HG02973 (cell line): ENCODE data around the gene JUNB.

ENCODE experiments used
- ATAC-seq: cut with Tn5 transposase; IDR thresholded peaks from one replicate; pipeline ENCODE4 v1.9.1; 2021; ENCODE audit warnings: moderate library complexity; ENCODE audit not compliant: unreplicated experiment

The JUNB gene

DNA sequence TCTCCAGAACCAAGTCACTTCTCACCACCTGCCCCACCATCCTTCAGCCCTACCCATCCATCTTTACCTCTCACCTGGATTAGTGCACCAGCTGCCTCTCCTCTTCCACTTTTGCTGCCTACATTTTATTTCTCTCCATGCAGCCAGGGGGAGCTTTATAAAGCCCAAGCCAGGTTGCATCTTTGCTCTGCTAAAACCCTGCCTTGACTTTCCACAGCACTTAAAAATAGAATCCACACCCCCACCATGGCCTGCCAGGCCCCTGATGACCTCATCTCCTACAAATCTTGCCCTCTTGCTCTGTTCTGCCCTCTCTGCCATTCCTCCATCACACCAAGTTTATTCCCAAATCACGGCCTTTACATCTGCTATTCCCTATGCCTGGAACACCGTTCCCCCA lies 17.7 kb upstream of the JUNB start:
- no peak for ATAC-seq

DNA sequence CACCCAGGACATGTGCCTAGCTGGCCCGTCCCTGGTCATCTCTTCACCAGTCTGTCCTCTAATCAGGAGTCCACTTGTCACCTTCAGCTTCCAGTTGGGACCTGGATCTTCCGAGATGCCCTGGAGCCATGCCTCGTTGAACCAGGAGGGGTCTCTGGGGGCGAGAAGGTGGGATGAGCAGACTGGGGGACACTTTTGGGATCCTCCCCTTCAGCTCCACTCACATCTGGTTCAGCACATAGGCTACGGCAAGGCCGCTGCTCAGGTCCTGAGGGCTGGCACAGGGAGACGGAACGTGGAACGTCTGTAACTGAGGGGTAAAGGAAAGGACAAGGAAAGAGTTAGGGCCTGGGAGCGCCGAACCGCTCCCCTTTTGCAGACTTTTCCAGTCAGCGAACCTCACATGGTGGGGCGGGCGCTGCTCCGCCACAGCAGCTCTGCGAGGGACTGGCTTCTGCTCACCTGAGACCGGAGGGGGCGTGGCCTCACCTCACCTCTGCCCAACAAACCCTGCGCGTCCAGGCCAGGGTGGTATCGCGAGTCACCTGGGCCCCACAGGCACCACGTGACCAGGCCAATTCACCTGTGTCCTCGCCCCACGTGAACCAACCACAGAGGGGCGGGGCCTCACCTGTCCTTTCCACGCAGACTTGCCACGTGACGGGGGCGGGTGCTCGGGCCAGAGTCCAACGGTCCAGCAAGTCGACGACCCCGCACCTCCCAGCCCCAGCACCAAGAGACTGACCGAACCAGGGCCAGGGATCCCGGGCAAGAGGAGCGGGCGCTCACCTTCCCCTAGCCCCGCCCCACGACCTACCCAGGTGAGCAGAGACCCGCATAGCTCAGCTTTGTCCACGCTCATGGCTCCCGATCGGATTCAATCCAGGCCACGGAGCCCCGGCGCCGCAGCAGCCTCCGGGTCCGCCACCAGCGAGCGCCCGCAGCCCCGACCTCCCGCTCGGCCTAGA lies 16.4 kb upstream of the JUNB start, which contains the start of gene HOOK2:
TSS of gene HOOK2 (minus strand) at position 965 of the 968 bp plus-strand sequence. CDS start at position 862, 103 bp downstream.
- ATAC-seq = no peak

DNA sequence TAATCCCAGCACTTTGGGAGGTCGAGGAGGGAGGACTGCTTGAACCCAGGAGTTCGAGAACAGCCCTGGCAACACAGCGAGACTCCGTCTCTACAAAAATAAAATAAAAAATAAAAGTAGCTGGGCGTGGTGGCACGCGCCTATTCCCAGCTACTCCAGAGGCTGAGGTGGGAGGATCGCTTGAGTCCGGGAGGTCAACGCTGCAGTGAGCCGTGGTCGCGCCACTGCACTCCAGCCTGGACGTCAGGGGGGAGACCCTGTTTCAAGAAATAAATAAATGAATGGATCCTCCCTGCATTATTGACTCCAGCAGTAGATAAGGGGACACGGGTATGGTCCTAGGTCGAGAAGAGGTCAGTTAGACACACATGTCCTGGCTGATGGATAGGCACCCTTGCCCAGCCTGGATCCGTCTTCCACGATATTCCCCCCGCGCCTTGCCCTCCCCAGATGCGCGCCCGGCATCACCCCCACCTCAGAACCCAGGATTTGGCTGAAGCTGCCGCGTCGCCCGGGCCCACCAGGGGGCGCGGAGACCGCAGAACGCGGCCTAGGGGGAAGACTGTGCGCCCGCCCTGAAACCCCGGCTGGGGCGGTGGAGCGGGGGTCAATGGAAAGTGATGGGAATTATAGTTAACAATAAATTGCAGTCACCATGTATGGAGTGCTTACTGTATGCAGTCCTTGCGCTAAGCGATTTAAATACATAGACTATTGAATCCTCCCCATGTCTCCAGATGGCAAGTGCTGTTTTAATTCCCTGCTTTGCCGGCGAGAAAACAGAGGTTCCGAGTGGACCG lies 13.9 kb upstream of the JUNB start:
- ATAC-seq = peak; percentile 36

DNA sequence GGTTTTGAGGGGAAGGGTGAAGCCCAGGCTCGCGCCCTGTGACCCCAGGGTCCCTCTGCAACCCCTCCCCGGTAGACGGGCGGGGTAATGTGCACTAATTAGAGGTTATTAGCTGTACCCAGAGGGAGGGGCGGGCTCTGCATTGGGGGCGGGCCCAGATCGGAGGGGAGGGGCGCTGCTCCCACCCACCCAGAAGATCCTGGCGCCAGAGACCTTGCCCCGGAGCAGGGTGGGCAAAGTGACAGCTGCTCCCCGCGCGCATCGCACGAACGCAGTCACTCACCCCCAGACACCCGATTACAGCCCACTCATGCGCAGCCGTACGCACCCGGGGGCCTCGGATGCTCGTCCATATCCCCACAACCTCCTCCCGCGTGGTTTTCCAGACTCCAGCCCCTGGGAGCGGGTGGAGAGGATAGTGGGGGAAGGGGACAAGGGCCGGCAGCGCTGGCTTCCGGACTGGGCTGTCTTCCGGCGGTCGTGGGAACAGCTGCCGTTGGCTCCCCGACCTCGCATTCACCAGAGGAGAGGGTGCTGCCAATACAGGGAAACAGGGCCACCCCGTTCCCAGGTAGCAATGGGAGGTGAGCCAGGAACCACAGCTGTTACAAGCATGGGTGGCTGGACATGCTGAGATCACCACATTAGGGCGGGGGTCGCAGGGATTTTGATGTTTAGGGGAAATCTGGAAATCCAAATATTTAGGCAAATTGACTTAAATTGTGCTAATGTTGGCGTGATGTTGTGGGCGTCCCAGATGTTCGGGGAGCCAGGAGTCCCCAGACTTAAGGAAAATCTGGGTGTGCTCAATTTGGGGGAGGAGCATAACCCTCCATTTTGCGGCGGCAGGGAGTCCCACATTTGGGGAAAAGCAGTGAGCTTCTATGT lies 13.0 kb upstream of the JUNB start:
- no peak for ATAC-seq

DNA sequence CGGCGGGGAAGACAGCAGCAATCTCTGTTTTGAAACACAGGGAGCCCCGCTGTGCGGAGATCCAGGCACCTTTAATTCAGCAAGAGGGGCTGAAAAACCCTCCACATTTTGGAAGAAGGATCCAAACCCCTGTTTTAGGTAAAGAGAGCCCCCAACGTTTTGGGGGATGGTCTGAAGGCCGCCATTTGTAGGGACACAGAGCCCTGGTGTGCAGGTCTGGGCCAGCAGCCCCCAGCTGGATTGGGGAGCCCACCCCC lies 12.5 kb upstream of the JUNB start:
- ATAC-seq = no peak

DNA sequence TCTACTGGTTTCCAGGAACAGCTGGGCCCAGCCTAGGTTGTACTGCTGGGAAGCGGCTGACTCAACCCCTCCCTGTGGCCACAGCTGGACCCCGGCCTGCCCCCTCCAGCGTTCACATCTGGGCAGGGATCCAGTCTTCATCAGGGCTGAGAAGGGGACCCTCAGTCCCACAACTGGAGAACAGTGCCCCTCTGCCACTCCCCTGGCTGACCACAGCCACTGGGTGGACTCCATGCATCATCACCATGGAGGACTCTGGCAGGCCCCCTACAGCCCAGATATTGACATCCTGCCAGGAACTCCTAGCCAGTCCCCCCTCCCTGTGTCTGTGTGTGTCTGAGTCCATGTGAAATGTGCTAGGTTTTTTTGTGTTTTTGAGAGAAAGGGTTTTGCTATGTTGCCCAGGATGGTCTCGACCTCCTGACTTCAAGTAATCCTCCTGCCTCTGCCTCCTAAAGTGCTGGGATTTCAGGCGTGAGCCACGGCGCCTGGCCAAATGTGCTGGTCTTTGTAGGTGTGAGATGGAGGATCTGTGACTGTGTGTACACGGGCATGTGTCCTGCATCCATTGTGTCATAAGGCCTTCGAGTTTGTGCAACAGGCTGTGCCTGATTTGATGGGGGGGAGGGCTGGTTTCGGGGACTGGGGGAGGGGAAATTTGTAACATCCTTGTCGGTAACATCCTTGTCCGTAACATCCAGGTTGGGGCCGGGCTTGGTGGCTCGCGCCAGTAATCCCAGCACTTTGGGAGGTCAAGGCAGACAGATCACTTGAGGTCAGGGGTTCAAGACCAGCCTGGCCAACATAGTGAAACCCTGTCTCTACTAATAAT lies 11.9 kb upstream of the JUNB start:
- no peak for ATAC-seq

DNA sequence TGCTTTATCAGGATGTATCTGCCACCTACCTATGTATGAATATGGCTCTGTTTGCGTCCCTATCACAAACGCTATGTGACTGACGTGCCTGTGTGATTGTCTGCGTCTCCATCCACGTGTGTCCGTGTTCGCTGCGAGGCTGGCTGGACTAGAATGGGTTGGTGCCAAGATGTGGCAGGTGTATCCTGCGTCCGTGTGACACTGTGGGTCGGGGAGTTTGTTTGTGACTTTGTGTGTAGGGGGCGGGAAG lies 9.2 kb upstream of the JUNB start:
- ATAC-seq = peak; percentile 22

DNA sequence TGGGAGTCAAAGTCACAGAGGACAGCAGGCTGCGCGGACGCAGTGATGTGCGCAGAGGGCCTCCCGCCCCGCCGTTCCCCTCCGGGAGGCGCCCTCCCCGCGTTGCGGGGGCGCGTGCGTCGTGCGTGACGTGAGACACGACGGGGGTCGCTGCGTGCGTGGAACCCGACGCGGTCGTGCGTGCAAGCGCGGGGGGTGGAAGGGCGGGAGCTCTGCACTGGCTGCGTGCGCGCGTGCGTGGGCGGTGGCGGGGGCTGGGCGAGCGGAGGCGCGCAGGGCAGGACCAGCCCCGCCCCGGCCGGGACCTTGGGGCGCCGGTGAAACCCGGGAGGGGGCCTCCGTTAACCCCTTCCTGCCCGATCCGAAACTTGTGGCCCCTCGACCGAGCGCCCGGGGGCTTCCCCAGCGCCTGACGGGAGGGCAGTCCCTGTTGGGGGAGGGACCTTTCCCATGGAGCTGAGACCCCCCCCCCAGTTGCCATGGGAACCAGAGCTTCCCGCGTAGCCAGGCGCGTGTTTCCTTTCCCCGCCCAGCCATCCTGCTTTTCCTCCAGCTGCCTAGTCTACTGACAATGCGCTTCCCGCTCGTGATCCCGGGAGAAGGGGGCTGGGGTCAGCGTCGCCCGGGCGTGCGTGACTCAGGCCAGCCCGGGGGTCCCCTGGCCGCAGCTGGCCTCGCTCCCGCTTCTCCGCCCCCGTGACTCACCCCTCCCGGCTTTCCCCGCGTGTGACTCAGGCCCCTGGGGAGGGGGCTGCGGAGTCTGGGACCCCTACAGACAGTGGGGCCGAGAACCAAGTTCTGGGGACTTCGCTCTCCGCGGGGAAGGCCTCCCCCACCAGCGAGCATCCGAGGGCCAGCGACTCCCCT lies 8.6 kb upstream of the JUNB start:
- ATAC-seq = peak; percentile 31

DNA sequence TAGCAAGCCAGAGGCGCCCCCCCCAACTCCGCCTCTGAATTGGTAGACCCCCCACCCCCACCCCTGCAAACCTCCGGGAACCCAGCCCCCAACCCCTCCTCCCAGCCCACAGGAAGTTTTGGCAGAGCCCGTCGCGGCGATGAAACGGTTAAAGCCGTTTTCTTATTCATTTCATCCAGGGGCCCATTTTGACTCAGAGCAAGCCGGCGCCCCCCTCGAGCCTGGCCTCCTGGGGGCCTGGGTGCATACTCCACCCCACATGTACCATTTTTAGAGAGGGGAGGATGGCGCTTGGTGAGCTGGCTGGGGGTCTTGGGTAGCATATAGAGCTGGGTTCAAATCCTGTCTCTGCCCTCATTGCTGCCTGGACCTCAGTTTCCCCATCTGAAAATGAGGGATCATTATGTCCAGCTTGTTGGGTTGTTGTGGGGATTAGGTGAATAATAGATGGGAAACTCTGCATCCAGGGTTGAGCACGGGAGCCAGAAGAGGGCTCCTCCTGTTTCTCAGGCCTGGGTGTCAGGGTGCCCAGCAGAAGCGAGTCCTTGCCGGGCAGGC lies 7.9 kb upstream of the JUNB start:
- ATAC-seq = no peak

DNA sequence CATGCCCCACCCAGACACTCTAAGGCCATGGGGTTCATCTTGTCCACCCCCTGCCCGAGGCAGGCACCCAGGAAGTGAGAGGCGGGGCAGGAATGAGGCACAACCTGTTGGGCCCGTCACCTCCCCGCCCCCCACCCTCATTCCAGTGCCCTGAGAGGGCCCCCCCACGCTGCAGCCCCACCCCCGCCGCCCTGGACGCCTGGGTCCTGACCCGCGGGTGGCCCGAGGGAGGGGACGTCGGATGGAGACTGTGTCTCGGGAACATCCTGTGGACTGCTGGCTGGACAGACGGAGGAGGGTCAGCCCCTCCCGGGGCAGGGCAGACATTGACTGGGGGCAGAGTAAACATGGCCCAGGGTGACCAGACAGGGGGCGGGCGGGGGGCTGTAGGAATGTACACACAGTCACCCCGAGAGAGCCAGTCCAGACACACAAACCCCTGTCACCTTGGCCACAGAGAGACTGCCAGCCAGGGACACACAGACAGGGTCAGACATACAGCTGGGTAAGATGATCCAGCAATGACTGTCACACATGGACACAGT lies 7.4 kb upstream of the JUNB start:
- ATAC-seq = no peak

DNA sequence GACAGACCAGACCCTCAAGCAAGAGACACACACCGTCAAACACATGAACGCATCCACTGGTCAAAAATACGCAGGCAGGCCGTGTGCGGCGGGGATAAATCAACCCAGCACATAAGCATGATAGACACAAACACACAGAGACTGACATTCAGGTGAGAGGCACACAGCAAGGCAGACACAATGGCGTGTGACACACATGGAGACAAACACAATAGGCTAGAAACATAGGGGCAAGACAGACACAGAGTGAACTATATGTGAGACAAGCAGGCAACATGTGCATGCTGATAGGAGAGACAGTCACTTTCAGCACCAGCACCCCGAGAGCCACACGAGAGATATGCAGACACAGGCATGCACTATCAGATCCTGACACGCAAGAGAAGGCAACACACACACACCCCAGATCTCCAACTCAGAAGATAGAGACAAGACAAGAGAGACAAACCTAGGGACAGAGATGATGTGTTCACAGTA lies 6.9 kb upstream of the JUNB start:
- no peak for ATAC-seq

DNA sequence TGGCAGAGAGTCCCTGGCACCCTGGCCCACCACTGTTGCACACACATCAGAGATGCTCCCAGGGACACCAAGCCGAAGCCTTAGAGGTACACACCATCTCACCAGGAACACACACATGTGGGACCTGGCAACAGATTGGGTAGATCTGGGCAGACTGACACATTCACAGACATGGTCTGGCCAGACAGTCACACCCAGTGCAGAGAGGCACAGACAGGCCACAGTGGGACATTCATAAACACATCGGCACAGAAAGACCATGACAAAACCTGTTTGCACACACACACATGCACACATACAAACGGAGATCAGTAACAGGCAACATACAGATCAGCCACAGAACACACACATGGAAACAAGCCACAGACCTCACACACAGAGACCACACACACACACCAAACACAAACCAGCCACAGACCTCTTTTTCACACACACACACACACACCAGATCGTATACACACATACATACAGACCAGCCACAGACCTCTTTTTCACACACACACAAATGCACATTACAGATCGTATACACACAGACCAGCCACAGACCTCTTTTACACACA lies 6.3 kb upstream of the JUNB start:
- no peak for ATAC-seq

DNA sequence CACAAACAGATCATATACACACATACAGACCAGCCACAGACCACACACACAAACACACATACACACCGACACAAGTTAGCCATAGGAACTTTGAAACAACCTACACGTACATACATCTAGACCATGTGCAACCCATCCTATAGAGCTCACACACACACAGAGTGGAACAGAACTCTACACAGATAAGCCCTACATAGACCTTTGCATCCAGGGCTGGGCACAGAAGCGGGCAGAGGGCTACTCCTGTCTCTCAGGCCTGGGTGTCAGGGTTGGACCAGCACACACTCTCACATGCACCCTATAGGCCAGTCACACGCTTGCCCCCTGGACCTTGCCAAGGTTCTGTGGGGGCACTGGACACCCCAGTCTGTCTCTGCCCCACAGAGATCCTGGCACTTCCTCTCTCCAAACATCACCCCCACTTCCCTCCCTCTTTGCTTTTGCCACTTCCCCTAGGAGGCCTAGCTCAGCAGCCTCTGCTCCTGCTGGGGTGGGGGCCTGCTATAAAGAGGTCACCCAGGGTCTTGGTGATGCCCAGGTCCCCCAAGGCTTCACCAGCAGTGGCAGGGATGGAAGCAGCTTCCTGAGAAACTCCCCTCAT lies 5.8 kb upstream of the JUNB start:
- no peak for ATAC-seq

DNA sequence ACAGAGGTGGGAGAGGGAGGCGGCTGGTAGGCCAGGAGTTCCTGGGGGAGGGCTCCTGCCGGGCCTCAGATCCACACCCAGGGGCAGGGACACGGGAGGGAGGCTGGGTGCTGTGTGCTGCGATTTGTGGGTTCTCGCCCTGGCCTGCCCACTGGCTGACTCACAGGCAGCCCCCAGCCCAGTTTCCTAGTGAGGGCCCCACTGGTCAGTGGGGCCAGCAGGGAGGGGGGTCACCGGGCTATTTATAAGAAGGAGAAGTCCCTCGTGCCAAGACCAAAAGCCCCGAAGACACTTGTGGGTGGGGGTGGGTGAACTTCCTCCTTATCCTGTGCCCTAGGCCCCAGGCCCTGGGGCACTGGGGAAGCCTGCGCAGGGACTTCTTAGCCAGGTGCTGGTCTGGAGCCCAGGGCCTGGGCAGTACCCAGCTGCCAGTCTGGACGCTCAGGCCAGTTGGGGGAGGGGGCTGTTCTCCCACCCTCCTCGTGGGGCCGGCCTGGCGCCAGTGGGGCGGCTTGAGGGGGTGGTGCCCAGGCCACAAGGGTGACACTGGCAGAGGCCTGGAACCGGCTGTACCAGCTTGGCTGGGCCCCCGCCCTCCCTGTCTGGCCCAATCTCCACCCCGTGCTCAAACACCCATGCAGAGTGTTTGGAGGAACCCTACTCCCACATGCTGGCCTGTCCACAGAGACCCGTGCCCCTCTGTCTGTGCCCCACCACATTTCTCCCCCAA lies 5.0 kb upstream of the JUNB start:
- ATAC-seq = no peak

DNA sequence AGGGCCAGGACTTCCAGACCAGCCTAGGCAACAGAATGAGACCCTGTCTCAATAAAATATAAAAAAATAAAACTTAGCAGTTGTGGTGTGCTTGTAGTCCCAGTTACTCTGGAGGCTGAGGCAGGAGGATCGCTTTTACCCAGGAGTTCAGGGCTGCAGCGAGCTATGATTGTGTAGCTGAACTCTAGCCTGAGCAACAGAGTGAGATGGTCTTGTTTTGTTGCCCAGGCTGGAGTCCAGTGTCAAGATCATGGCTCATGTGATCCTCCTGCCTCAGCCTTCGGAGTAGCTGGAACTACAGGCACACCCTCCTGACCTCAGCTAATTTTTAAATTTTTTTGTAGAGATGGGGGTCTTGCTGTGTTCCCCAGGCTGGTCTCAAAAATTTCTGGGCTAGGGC lies 4.3 kb upstream of the JUNB start:
- no peak for ATAC-seq

DNA sequence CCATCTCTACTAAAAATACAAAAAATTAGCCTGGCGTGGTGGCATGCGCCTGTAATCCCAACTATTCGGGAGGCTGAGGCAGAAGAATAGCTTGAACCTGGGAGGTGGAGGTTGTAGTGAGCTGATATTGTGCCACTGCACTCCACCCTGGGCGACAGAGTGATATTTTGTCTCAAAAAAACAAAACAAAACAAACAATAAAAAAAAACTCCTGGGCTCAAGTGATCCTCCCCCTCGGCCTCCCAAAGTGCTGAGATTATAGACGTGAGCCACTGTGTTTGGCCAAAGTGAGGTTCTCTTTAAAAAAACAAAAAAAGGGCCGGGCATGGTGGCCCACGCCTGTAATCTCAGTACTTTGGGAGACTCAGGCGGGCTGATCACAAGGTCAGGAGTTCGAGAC lies 3.8 kb upstream of the JUNB start:
- ATAC-seq = no peak

DNA sequence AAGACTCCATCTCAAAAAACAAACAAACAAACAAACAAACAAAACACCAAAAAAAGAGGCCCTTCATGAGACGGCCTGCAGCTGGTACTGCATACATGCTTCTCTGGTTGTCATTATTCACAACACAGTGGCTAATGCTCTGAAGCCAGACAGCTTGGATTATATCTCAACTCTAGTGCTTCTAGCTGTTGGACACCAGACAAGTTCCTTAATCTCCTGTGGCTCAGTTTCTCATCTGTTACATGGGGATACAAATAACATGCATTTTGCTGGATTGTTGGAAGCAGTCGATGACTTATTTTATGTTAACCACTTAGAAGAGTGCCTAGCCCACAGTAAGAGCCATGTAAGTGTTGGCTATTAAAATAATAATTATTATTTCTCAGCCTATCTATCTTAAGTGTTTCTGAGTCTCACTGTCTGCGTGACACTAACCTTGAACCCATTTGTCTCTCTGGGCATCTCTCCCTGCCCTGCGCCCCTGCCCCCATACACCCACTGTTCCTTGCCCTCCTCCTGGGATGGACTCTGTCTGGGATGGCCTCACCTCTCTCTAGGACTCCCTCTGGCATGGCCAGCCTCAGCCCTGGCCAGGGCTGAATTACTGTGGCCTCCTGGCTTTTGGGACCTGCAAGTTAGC lies 3.1 kb upstream of the JUNB start:
- no peak for ATAC-seq
